IMR-90 (cell line): ENCODE measurements around the gene NXN.

Source experiments
- CEBPB ChIP-seq: IDR thresholded peaks from 2 replicates; pipeline ENCODE4 v1.6.1; 2012; ENCODE audit warnings: low read depth, low read length, improper control_type of control experiment
- MAZ ChIP-seq: IDR thresholded peaks from 2 replicates; pipeline ENCODE4 v1.6.1; 2012; ENCODE audit warnings: low read depth, mild to moderate bottlenecking, low read length, improper control_type of control experiment, moderate library complexity, borderline replicate concordance
- POLR2A ChIP-seq: IDR thresholded peaks from 2 replicates; pipeline ENCODE4 v1.6.1; 2012; ENCODE audit warnings: mild to moderate bottlenecking, low read depth, low read length
- RAD21 ChIP-seq: IDR thresholded peaks from 2 replicates; pipeline ENCODE4 v1.6.1; 2012; ENCODE audit warnings: low read length, improper control_type of control experiment
- RCOR1 ChIP-seq: IDR thresholded peaks from 2 replicates; pipeline ENCODE4 v1.6.1; 2012; ENCODE audit warnings: mild to moderate bottlenecking, low read length, improper control_type of control experiment; ENCODE audit not compliant: insufficient replicate concordance
- RFX5 ChIP-seq: IDR thresholded peaks from 2 replicates; pipeline ENCODE4 v1.8.0; 2012; ENCODE audit warnings: low read depth, mild to moderate bottlenecking, low read length, moderate library complexity
- TF ChIP-seq, protein P1 (sequence below): conservative IDR thresholded peaks from 2 replicates; pipeline ENCODE4 v1.5.1; 2012; ENCODE audit warnings: mild to moderate bottlenecking, low read depth, low read length, improper control_type of control experiment

DNA sequence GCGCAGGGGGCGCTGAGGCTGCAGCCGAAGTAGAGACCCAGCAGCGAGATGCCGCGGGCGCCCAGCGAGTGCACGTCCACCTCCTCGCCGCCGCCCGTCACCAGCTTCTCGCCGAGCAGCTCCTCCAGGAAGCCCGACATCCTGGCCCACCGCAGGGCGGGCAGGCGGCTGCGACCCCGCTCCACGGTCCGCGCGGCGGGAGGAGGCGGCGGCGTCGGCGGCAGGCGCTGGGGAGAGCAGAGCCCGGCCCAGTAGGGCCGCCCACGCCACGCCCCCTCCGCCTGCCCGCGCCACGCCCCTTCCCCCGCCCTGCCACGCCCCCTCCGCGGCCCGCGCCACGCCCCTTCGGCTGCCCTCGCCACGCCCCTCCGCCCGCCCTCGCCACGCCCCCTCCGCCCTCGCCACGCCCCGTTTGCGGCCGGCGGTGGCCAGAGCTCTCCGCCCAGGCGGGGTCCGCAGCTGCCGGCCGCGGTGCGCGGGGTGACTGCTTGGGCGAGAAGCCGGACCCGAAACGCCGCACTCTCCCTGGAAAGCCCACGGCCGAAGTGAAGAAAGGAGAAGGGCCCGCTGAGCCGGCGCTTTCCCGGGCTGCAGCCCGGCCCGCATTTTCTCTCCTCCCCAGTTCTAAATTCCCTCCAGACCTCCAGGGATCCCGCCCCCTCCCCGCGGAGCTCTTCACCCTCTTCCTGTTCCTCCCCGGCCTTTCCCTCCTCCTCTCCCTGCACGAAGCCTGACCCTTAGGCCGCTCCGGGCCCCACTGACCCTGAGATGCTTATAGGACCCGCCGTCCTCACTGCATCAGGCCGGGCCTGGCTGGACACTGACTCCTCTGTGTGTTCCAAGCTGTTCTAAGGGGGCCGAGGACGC is at the start of gene NXN:
- TF ChIP-seq, protein P1, sequence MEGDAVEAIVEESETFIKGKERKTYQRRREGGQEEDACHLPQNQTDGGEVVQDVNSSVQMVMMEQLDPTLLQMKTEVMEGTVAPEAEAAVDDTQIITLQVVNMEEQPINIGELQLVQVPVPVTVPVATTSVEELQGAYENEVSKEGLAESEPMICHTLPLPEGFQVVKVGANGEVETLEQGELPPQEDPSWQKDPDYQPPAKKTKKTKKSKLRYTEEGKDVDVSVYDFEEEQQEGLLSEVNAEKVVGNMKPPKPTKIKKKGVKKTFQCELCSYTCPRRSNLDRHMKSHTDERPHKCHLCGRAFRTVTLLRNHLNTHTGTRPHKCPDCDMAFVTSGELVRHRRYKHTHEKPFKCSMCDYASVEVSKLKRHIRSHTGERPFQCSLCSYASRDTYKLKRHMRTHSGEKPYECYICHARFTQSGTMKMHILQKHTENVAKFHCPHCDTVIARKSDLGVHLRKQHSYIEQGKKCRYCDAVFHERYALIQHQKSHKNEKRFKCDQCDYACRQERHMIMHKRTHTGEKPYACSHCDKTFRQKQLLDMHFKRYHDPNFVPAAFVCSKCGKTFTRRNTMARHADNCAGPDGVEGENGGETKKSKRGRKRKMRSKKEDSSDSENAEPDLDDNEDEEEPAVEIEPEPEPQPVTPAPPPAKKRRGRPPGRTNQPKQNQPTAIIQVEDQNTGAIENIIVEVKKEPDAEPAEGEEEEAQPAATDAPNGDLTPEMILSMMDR, result peak; percentile 37
- no peak for TF ChIP-seq CEBPB
- no peak for TF ChIP-seq POLR2A
- TF ChIP-seq RCOR1, result no peak
- TF ChIP-seq RAD21, result peak; percentile 46
- TF ChIP-seq RFX5, result no peak
- TF ChIP-seq MAZ, result peak; percentile 47; the same call in 1 of the 2 replicates
